Thyroid gland (tissue), 4 donors: Measurements from ENCODE around the gene PHKG1. TPM values are rescaled to one million over a fixed set of nuclear protein-coding genes. Genes with fewer than 3 reads are reported as not detected.
"Not testable (repeated sequence)": the region's sequence is repeated elsewhere in the genome, so short reads cannot be mapped to it uniquely, and the experiment has no call there.

Experiments used
- DNase-seq, 2 donors: peaks; one replicate each; pipeline ENCODE4 v3.0.0-alpha.2; 2019
- H3K27ac ChIP-seq, 3 donors: fragments of 200-600 bp; sonication (generic); 1 replicate in 2 of 3; 2 replicates in 1 of 3; pipeline ENCODE4 v1.5.1; 2016 to 2019; ENCODE audit warnings: mild to moderate bottlenecking in 1 of 3, moderate library complexity in 1 of 3
- H3K27me3 ChIP-seq: fragments of 200-600 bp; sonication (generic); one replicate; pipeline ENCODE4 v1.5.1; 2019
- H3K36me3 ChIP-seq, 2 donors: fragments of 200-600 bp; sonication (generic); one replicate each; pipeline ENCODE4 v1.5.1; 2016 to 2019
- H3K4me1 ChIP-seq, 2 donors: fragments of 200-600 bp; sonication (generic); one replicate each; pipeline ENCODE4 v1.5.1; 2017 to 2019
- H3K4me3 ChIP-seq, 3 donors: fragments of 200-600 bp; sonication (generic); replicated peaks in 1 of 3; 1 replicate in 2 of 3; 2 replicates in 1 of 3; pipeline ENCODE4 v1.5.1; 2016; ENCODE audit warnings: mild to moderate bottlenecking in 1 of 3
- H3K9me3 ChIP-seq: fragments of 200-600 bp; sonication (generic); one replicate; pipeline ENCODE4 v1.5.1; 2017
- CTCF ChIP-seq, 6 experiments: fragments of 200-600 bp in 3 of 6; fragments of 450-650 bp in 3 of 6; sonication (generic) in 3 of 6; IDR thresholded peaks; one replicate each; pipeline ENCODE4 v1.5.1; 2016 to 2019; ENCODE audit warnings: antibody characterized with exemption in 6 of 6, mild to moderate bottlenecking in 2 of 6, inconsistent platforms in 1 of 6, moderate library complexity in 1 of 6
- POLR2A ChIP-seq, 2 donors: fragments of 450-650 bp; IDR thresholded peaks; one replicate each; pipeline ENCODE4 v1.6.1; 2017; ENCODE audit warnings: antibody characterized with exemption in 2 of 2, mild to moderate bottlenecking in 2 of 2, moderate library complexity in 1 of 2
- WGBS, 2 donors: methylation state at CpG; one replicate each; pipeline ENCODE4 v1.1.5; 2017; 5-methylcytosine and 5-hydroxymethylcytosine counted together
- intact Hi-C: fragments of 100-400 bp; cut with DNase I; formaldehyde crosslinking; loops from one replicate; pipeline ENCODE4 v1.15.1; 2023
- total RNA-seq, 4 donors: library from RNA; depleted of rRNA; stranded (reverse); fragments of >200 nt; gene quantifications; one replicate each; pipeline ENCODE4 v1.2.3, GENCODE V29; 2016

The PHKG1 gene
- total RNA-seq, 4 donors from 2014 or later: 0.78 to 3.5 (median 1.8) TPM

- DNase-seq: no peak
- TF ChIP-seq POLR2A (IDR thresholded peaks at IDR 0.05): no peak
- TF ChIP-seq CTCF (IDR thresholded peaks at IDR 0.05): no peak
- H3K9me3 ChIP-seq: no peaks in the 10 kb centered on the region
- intact Hi-C loops: loop anchor here (10.0 kb wide), 1 partner anchor 193 kb away; the partner anchor contains the start of gene ZNF713
- no peaks in the 10 kb centered on the region for H3K27me3 ChIP-seq
- peaks cover 10 to 12% of the 10 kb centered on the region in 2 donors for H3K4me1 ChIP-seq
- H3K36me3 ChIP-seq: no peaks in the 10 kb centered on the region
- 100% methylated on average over 3 of the region's 3 CpGs for WGBS, 2 donors
- H3K4me3 ChIP-seq: no peak overlapping the region
- H3K27ac ChIP-seq: no peak overlapping the region
Observed at GRCh38 chr7:56077681-56078080, 15.1 kb downstream of the PHKG1 start.

GRCh38 chr7:56074371-56074791 is 18.4 kb downstream of the PHKG1 start:
- DNase-seq: peak; percentile 97
- H3K27me3 ChIP-seq: no peaks in the 10 kb centered on the region
- peak; percentile 65 to 99 (median 94) for TF ChIP-seq CTCF (IDR thresholded peaks at IDR 0.05)
- TF ChIP-seq POLR2A (IDR thresholded peaks at IDR 0.05): no peak
- H3K36me3 ChIP-seq: peaks cover 0 to 18% of the 10 kb centered on the region in 2 donors
- H3K4me3 ChIP-seq: no peak overlapping the region
- H3K4me1 ChIP-seq: peaks cover 5 to 8% of the 10 kb centered on the region in 2 donors
- WGBS, 2 donors: 15 to 22% methylated on average over 19 of the region's 19 CpGs
- intact Hi-C loops: loop anchor here (10.0 kb wide), 1 partner anchor 190 kb away; the partner anchor contains the start of gene ZNF713
- peak overlapping the region in 2 of 3 donors; percentile 10 to 40 for H3K27ac ChIP-seq
- no peaks in the 10 kb centered on the region for H3K9me3 ChIP-seq

GRCh38 chr7:56066376-56066775 is 26.4 kb downstream of the PHKG1 start:
- H3K9me3 ChIP-seq, intact Hi-C loops, DNase-seq, H3K27ac ChIP-seq, H3K4me3 ChIP-seq, H3K27me3 ChIP-seq: not testable (repeated sequence)
- Histone ChIP-seq H3K36me3 (peaks cover 14 to 35% of the 10 kb centered on the region in 2 donors), H3K4me1 (peaks cover 3 to 10% of the 10 kb centered on the region in 2 donors)
- WGBS, 2 donors: 99% methylated on average over 13 of the region's 13 CpGs

- TF ChIP-seq CTCF (IDR thresholded peaks at IDR 0.05) (peak in 3 of 6 experiments; percentile 13 to 42 (median 25)), POLR2A (IDR thresholded peaks at IDR 0.05) (peak; percentile 47 to 93)
- Histone ChIP-seq H3K4me1 (peaks cover 3 to 10% of the 10 kb centered on the region in 2 donors), H3K27ac (peak within 1 kb of the TSS; percentile 73 to 91 (median 91)), H3K27me3 (no peaks in the 10 kb centered on the region), H3K36me3 (peaks cover 27 to 37% of the 10 kb centered on the region in 2 donors), H3K9me3 (no peaks in the 10 kb centered on the region), H3K4me3 (peak within 1 kb of the TSS; percentile 43 to 76 (median 62))
- WGBS, 2 donors: 0 to 3% methylated on average over 21 to 31 of the region's 49 CpGs
- intact Hi-C loops: no loop called here
- peak; percentile 94 to 95 for DNase-seq
Observed at GRCh38 chr7:56063882-56064625, 28.7 kb downstream of the PHKG1 start, which contains the start of gene SUMF2. Gene SUMF2 (plus strand): TSS chr7:56064286. CDS start chr7:56064312, 26 bp downstream.

GRCh38 chr7:56063500-56063881 is 29.3 kb downstream of the PHKG1 start:
- peak overlapping the region; percentile 73 to 91 (median 91) for H3K27ac ChIP-seq
- intact Hi-C loops: no loop called here
- H3K9me3 ChIP-seq: no peaks in the 10 kb centered on the region
- peaks cover 3 to 10% of the 10 kb centered on the region in 2 donors for H3K4me1 ChIP-seq
- H3K27me3 ChIP-seq: no peaks in the 10 kb centered on the region
- no peak overlapping the region for H3K4me3 ChIP-seq
- DNase-seq: no peak
- H3K36me3 ChIP-seq: peaks cover 33 to 37% of the 10 kb centered on the region in 2 donors
- TF ChIP-seq CTCF (IDR thresholded peaks at IDR 0.05) (no peak), POLR2A (IDR thresholded peaks at IDR 0.05) (no peak)
- 67 to 75% methylated on average over 7 of the region's 7 CpGs for WGBS, 2 donors
